ENCODE data around the gene CS. TPM values are rescaled to one million over a fixed set of nuclear protein-coding genes. Genes with fewer than 3 reads are reported as not detected.

Gene CS
- polyA plus RNA-seq, 1 of the 3 experiments (the other 2 are of a cell fraction), result 121 TPM

DNA sequence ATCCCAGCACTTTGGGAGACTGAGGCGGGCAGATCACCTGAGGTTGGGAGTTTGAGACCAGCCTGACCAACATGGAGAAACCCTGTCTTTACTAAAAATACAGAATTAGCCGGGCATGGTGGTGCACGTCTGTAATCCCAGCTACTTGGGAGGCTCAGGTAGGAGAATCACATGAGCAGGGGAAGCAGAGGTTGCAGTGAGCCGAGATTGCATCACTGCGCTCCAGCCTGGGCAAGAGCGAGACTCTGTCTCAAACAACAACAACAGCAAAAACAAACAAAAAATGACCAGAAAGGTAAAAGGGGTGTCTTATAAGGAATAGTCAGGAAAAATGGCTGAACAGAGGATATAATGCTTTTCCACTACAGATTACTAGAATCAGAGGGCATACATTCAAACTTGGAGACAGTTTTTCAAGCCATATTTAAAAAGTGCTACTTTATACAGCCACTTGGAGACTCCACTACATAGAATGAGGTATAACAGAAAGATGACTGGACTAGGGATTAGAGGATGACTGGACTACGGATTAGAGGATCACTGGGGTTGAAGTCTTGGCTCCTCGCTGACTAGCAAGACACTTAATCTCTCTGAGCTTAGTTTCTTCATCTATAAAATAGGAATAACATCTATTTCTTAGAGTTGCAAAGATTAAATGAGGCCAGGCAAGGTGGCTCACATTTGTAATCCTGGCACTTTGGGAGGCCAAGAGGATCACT is 4.9 kb upstream of the CS start (continued):
- TF ChIP-seq, protein P1, sequence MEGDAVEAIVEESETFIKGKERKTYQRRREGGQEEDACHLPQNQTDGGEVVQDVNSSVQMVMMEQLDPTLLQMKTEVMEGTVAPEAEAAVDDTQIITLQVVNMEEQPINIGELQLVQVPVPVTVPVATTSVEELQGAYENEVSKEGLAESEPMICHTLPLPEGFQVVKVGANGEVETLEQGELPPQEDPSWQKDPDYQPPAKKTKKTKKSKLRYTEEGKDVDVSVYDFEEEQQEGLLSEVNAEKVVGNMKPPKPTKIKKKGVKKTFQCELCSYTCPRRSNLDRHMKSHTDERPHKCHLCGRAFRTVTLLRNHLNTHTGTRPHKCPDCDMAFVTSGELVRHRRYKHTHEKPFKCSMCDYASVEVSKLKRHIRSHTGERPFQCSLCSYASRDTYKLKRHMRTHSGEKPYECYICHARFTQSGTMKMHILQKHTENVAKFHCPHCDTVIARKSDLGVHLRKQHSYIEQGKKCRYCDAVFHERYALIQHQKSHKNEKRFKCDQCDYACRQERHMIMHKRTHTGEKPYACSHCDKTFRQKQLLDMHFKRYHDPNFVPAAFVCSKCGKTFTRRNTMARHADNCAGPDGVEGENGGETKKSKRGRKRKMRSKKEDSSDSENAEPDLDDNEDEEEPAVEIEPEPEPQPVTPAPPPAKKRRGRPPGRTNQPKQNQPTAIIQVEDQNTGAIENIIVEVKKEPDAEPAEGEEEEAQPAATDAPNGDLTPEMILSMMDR (IDR thresholded peaks at IDR 0.05), result no peak
- TF ChIP-seq TCF12 (IDR thresholded peaks at IDR 0.05) (no peak), FOXJ3 (CRISPR knock-in tag; IDR thresholded peaks at IDR 0.05) (no peak), RAD21 (IDR thresholded peaks at IDR 0.05; ENCODE audit: low read length) (no peak), YY1 (IDR thresholded peaks at IDR 0.05; ENCODE audit: low read depth) (no peak)

DNA sequence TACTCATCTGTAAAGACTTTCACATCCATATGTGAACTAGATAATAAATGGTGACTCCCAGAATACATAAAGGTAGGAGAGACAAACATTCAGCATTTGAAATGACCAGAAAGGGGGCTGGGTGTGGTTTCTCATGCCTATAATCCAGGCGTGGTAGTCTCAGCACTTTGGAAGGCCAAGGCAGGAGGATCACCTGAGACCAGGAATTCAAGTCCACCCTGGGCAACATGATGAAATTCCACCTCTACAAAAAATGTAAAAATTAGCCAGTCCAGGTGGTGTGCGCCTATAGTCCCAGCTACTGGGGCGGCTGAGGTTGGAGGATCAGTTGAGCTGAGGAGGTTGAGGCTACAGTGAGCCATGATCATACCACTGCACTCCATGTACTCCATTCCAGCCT is 4.1 kb upstream of the CS start:
- Histone ChIP-seq H3K4me2 (no peak overlapping the region), H3K36me3 (replicated peaks in 1 of 2; ENCODE audit: control insufficient read depth in 1 of 2, insufficient read depth in 2 of 2, low read length in 1 of 2) (peaks cover 6 to 29% of the 10 kb centered on the region in 2 experiments), H2AFZ (ENCODE audit: low read depth) (no peak overlapping the region), H3K27ac (ENCODE audit: low read depth in 2 of 2, low read length in 1 of 2) (no peak overlapping the region), H3K9me3 (no peaks in the 10 kb centered on the region), H3K4me3 (ENCODE audit: low read depth in 2 of 2, low read length in 1 of 2) (no peak overlapping the region), H4K20me1 (ENCODE audit: insufficient read depth) (no peaks in the 10 kb centered on the region), H3F3A (replicated peaks; ENCODE audit: insufficient read depth) (peaks cover 32% of the 10 kb centered on the region), H3K9me2 (no peaks in the 10 kb centered on the region), H3K4me1 (ENCODE audit: control insufficient read depth in 1 of 2, insufficient read depth in 2 of 2, low read depth in 1 of 2, low read length in 1 of 2) (peaks cover 7% of the 10 kb centered on the region in 2 experiments; a peak in 2 of 4 replicates), H3K9ac (no peak overlapping the region), H3K27me3 (ENCODE audit: insufficient read depth) (no peaks in the 10 kb centered on the region), H3K79me2 (ENCODE audit: insufficient read depth) (peaks cover 25% of the 10 kb centered on the region)
- ChIA-PET POLR2A (no interaction called here), CTCF (interaction anchor here (0.8 kb wide), 1 partner anchor 160 kb away, joined by 3 read pairs; no protein-coding TSS in a partner anchor)
- DNase-seq, result no peak
- TF ChIP-seq, protein P2, sequence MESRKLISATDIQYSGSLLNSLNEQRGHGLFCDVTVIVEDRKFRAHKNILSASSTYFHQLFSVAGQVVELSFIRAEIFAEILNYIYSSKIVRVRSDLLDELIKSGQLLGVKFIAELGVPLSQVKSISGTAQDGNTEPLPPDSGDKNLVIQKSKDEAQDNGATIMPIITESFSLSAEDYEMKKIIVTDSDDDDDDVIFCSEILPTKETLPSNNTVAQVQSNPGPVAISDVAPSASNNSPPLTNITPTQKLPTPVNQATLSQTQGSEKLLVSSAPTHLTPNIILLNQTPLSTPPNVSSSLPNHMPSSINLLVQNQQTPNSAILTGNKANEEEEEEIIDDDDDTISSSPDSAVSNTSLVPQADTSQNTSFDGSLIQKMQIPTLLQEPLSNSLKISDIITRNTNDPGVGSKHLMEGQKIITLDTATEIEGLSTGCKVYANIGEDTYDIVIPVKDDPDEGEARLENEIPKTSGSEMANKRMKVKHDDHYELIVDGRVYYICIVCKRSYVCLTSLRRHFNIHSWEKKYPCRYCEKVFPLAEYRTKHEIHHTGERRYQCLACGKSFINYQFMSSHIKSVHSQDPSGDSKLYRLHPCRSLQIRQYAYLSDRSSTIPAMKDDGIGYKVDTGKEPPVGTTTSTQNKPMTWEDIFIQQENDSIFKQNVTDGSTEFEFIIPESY (IDR thresholded peaks at IDR 0.05; ENCODE audit: borderline replicate concordance, low read depth), result no peak
- TF ChIP-seq, protein P3, sequence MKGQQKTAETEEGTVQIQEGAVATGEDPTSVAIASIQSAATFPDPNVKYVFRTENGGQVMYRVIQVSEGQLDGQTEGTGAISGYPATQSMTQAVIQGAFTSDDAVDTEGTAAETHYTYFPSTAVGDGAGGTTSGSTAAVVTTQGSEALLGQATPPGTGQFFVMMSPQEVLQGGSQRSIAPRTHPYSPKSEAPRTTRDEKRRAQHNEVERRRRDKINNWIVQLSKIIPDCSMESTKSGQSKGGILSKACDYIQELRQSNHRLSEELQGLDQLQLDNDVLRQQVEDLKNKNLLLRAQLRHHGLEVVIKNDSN (IDR thresholded peaks at IDR 0.05; ENCODE audit: borderline replicate concordance, low read depth), result no peak
- TF ChIP-seq MXI1 (IDR thresholded peaks at IDR 0.05; ENCODE audit: low read depth, low read length) (no peak), GATA2 (CRISPR knock-in tag; IDR thresholded peaks at IDR 0.05) (no peak), TEAD4 (IDR thresholded peaks at IDR 0.05; ENCODE audit: borderline replicate concordance, insufficient read depth) (no peak), MEF2A (IDR thresholded peaks at IDR 0.05; ENCODE audit: borderline replicate concordance, low read depth) (no peak), JUND (IDR thresholded peaks at IDR 0.05) (no peak), EZH2phosphoT487 (IDR thresholded peaks at IDR 0.05; ENCODE audit: borderline replicate concordance, low read depth) (no peak), POLR2AphosphoS5 (IDR thresholded peaks at IDR 0.05; ENCODE audit: low read depth, low read length) (no peak), CHD2 (IDR thresholded peaks at IDR 0.05; ENCODE audit: low read length, partially characterized antibody) (no peak), RXRA (IDR thresholded peaks at IDR 0.05; ENCODE audit: borderline replicate concordance, low read depth) (no peak), EP300 (IDR thresholded peaks at IDR 0.05; ENCODE audit: borderline replicate concordance in 1 of 2, low read depth in 1 of 2, low read length in 1 of 2) (no peak), NFIC (IDR thresholded peaks at IDR 0.05; ENCODE audit: borderline replicate concordance) (no peak)
- TF ChIP-seq, protein P4, sequence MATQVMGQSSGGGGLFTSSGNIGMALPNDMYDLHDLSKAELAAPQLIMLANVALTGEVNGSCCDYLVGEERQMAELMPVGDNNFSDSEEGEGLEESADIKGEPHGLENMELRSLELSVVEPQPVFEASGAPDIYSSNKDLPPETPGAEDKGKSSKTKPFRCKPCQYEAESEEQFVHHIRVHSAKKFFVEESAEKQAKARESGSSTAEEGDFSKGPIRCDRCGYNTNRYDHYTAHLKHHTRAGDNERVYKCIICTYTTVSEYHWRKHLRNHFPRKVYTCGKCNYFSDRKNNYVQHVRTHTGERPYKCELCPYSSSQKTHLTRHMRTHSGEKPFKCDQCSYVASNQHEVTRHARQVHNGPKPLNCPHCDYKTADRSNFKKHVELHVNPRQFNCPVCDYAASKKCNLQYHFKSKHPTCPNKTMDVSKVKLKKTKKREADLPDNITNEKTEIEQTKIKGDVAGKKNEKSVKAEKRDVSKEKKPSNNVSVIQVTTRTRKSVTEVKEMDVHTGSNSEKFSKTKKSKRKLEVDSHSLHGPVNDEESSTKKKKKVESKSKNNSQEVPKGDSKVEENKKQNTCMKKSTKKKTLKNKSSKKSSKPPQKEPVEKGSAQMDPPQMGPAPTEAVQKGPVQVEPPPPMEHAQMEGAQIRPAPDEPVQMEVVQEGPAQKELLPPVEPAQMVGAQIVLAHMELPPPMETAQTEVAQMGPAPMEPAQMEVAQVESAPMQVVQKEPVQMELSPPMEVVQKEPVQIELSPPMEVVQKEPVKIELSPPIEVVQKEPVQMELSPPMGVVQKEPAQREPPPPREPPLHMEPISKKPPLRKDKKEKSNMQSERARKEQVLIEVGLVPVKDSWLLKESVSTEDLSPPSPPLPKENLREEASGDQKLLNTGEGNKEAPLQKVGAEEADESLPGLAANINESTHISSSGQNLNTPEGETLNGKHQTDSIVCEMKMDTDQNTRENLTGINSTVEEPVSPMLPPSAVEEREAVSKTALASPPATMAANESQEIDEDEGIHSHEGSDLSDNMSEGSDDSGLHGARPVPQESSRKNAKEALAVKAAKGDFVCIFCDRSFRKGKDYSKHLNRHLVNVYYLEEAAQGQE (IDR thresholded peaks at IDR 0.05; ENCODE audit: low read depth, low read length), result no peak
- 94% methylated on average over 2 of the region's 3 CpGs for WGBS (ENCODE audit: low lambda C conversion rate)

Measured in SK-N-SH (cell line).